NCI-H1436 treated with DMSO at 0.1 percent for 48 hours (cell line): ENCODE data around the gene RIMBP2.

Experiments
- DNase-seq: peaks from one replicate; lab custom pipeline; 2025; lab: John Stamatoyannopoulos, UW

Gene RIMBP2

GRCh38 chr12:130537051-130537450 lies 179.0 kb downstream of the RIMBP2 start:
- DNase-seq = no peak

GRCh38 chr12:130530429-130530828 lies 185.7 kb downstream of the RIMBP2 start:
- DNase-seq = no peak

GRCh38 chr12:130529781-130530180 lies 186.3 kb downstream of the RIMBP2 start:
- DNase-seq = no peak

- no peak for DNase-seq
Measured at GRCh38 chr12:130527239-130527638, 188.9 kb downstream of the RIMBP2 start.

- DNase-seq = no peak
Measured at GRCh38 chr12:130526813-130527212, 189.3 kb downstream of the RIMBP2 start.

GRCh38 chr12:130525384-130526172 lies 190.5 kb downstream of the RIMBP2 start:
- no peak for DNase-seq

- no peak for DNase-seq
Measured at GRCh38 chr12:130524759-130525158, 191.3 kb downstream of the RIMBP2 start.

- DNase-seq = no peak
Measured at GRCh38 chr12:130523863-130524614, 192.1 kb downstream of the RIMBP2 start.

GRCh38 chr12:130523208-130523607 lies 192.9 kb downstream of the RIMBP2 start:
- no peak for DNase-seq

- no peak for DNase-seq
Measured at GRCh38 chr12:130522244-130522834, 193.8 kb downstream of the RIMBP2 start.

GRCh38 chr12:130521375-130522124 lies 194.5 kb downstream of the RIMBP2 start:
- DNase-seq = no peak

- no peak for DNase-seq
Measured at GRCh38 chr12:130520784-130521183, 195.3 kb downstream of the RIMBP2 start.

- DNase-seq = no peak
Measured at GRCh38 chr12:130517588-130517987, 198.5 kb downstream of the RIMBP2 start.

- DNase-seq = no peak
Measured at GRCh38 chr12:130514149-130514551, 201.9 kb downstream of the RIMBP2 start.

- no peak for DNase-seq
Measured at GRCh38 chr12:130513556-130513955, 202.5 kb downstream of the RIMBP2 start.

GRCh38 chr12:130511285-130511684 lies 204.8 kb downstream of the RIMBP2 start:
- no peak for DNase-seq

- DNase-seq = no peak
Measured at GRCh38 chr12:130509454-130509853, 206.6 kb downstream of the RIMBP2 start.

- DNase-seq = no peak
Measured at GRCh38 chr12:130508847-130509246, 207.3 kb downstream of the RIMBP2 start.

GRCh38 chr12:130508318-130508717 lies 207.8 kb downstream of the RIMBP2 start:
- no peak for DNase-seq

GRCh38 chr12:130506844-130507243 lies 209.3 kb downstream of the RIMBP2 start:
- DNase-seq = no peak

GRCh38 chr12:130504840-130505175 lies 211.3 kb downstream of the RIMBP2 start:
- no peak for DNase-seq

GRCh38 chr12:130504110-130504839 lies 211.8 kb downstream of the RIMBP2 start:
- no peak for DNase-seq
